ENCODE measurements around the gene OPA1.

- no peak for TF ChIP-seq CTCF (IDR thresholded peaks at IDR 0.05; ENCODE audit: low read depth, low read length, poor library complexity, severe bottlenecking)
- TF ChIP-seq EZH2phosphoT487 (IDR thresholded peaks at IDR 0.05; ENCODE audit: borderline replicate concordance, low read length), result no peak
Measured at GRCh38 chr3:193673845-193674244, 80.8 kb downstream of the OPA1 start.

All from DOHH2 (cell line).